Stimulated activated CD8-positive, alpha-beta memory T cell treated with anti-CD3 and anti-CD28 coated beads, Interleukin-15, amount 100 ng/mL, for 24 hours (primary cell): ENCODE measurements around the gene TIMM21.

Experiments
- DNase-seq: peaks from one replicate; pipeline ENCODE4 v3.0.0-alpha.2; 2020; ENCODE audit warnings: low read depth

Gene TIMM21, protein sequence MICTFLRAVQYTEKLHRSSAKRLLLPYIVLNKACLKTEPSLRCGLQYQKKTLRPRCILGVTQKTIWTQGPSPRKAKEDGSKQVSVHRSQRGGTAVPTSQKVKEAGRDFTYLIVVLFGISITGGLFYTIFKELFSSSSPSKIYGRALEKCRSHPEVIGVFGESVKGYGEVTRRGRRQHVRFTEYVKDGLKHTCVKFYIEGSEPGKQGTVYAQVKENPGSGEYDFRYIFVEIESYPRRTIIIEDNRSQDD

GRCh38 chr18:74147779-74148542 lies at the start of gene TIMM21, which contains the start of gene FBXO15:
TIMM21 (plus strand) TSS chr18:74148523; CDS start chr18:74148809, 286 bp downstream.
FBXO15 (minus strand) TSS chr18:74147834; CDS start chr18:74147785, 49 bp downstream.
- peak; percentile 92 for DNase-seq

DNA sequence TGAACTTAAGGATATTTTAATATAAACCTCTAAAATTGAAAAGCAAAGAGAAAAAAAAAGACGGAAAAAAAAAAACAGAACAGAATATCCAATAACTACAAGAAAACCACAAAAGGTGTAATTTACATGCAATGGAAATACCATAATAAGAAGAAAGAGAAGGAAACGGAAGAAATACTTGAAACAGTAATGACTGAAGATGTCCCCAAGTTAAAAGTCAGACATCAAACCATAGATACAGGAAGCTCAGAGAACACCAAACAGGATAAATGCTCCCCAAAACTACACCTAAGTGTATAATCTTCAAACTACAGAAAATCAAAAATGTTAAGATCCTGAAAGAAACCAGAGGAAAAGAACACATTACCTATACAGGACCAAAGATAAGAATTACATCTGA lies 39.9 kb upstream of the TIMM21 start:
- DNase-seq: no peak

DNA sequence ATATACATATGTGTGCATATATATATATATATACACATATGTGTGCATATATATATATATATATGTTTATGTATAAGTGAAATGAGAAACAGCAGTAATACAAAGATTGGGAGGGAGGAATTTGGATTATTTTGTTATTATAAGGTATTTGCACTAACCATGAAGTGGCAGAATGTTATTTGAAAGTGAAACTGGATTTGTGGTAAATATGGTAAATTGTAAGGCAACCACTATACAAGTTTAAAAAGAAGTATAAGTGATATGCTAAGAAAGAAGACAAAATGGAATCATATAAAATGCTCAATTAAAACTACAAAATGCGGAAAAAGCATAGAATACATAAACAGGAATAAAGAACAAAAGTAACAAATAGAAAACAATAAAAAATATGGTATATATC lies 38.2 kb upstream of the TIMM21 start:
- no peak for DNase-seq

GRCh38 chr18:74110976-74111375 lies 37.3 kb upstream of the TIMM21 start:
- no peak for DNase-seq

DNA sequence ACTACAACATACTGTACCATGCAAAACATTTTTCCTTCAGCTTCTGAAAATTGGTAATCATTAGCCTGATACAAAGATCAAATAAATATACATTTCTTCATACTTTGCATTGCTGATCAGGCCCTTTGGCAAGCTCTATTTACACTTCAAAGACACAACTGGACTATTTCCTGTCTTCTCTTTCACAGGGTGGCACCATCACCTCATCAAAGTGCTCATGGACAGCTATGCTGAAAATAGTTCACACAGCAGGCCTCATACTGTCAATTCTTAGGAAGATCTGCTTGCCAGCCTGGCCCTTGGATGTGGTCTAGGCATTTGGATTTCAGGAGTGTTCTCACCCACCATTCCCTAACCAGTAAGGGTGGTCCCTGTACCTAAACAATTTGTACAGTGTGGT lies 34.6 kb upstream of the TIMM21 start:
- DNase-seq: no peak

DNA sequence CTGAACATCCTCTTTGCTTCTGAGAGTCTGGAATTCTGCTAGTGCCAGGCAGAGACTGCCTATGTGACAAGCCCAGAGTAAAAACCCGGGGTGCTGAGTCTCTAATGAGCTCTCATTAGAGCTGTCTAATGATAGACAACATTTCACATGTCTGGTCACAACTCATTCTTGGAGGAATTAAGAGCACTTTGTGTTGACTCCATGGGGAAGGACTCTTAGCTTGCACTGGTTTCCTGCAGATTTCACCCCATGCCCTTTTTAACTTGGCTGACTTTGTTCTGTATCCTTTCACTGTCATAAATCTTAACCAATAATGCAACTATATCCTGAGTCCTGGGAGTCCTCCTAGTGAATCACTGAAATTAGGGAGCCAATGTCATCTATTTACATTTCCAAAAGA lies 34.2 kb upstream of the TIMM21 start:
- DNase-seq: no peak

- DNase-seq: no peak
Measured at GRCh38 chr18:74115046-74115445, 33.3 kb upstream of the TIMM21 start.

DNA sequence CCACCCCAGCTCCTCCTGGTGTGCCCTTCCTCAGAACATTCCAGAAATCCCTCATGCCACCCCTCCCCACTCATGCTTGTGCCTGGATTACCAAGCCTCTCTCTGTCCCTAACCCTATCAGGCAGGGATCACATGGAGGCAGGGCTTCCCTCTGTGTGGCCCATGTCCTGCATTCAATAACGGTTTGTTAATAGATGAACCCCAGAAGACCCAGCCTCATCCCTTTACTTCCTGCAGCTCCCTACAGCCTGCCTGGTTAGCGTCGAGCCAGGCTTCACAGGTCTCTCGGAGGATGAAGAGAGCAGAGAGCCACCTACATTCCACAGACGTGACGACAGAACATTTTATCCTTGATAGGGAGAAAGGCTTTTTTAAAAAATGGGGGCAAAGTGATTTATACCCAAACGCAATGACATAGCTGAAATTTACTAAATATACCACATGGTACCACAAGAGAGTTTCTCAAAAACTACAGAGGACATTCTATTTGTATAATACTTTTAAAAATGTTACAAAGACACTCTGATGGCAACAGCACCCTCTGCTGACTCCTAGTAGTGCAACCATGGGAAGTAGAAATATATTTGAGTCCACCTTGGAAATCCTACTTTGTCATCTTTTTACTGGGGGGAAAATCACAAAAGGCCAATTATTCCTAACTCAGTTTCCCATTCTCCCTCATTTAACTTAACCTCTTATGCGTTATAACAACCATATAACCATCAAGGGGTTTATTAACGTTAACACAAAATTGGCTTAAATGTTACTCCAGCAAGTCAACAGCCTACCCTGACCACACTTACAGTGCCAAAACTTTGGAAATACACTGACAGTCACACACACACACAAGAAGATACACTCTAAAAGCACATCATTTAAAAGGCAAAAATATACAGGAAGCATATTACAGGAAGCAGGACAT lies 31.4 kb upstream of the TIMM21 start:
- no peak for DNase-seq

GRCh38 chr18:74123200-74123599 lies 25.1 kb upstream of the TIMM21 start:
- no peak for DNase-seq

DNA sequence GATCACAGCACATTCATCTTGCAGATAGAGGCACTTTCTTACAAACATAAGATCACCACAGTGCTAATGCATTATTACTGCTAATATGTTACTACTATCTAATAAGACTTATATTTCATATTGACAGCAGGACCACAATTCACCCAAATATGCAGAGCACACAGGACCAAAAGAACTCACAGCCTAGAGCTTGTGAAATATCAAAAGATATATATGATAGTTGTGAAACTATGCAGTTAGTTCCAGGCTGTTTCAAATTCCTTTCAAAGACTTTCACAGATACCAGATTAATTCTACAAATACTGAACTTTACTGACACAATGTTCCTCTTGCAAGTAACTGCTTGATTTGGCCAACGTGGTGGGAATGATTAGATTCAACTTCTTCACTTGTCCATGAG lies 23.7 kb upstream of the TIMM21 start:
- no peak for DNase-seq

DNA sequence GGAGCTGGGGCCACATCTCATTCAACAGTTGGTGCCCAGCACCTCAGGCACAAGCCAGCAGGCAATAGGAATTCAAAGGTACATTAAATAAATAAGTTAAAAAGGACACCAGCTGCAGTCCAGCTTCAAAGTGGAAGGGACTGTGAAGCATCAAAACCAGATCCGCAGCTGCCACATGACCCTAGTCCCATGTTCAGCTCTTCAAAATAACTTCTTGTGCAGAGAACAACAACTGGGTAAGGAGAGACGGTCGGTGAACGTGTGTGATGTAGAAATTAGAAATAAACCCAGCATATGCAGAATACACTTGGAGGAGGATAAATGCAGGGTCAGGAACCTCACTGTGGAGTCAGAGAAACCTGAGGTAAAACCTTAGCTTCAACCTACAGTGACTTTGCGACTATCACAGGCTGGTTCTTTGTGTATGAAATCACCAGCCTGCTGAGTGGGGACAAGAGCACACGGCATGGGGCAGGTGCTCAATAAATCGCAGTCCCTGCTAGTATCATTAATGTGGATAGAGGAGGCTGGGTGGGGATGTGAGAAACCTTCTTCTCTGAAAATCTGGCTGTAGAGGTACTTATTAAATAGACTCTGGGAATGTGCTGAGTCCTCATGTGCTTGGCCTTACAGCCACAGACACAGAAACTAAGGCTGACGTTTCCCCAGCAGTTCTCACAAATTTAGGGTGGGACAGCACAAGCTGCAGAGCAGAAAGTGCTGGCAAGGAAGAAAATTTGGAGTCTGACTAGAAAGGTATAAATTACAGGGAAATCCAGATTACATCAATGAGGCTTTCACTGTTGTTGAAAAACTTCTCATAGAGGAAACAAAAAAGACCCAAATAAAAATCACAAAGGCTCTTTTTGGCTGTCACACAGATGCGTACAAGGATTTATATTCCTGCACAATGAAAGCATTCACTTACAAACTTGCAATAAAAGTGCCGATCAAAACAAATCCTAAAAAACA lies 21.4 kb upstream of the TIMM21 start:
- DNase-seq: no peak

- no peak for DNase-seq
Measured at GRCh38 chr18:74128159-74128558, 20.2 kb upstream of the TIMM21 start.

DNA sequence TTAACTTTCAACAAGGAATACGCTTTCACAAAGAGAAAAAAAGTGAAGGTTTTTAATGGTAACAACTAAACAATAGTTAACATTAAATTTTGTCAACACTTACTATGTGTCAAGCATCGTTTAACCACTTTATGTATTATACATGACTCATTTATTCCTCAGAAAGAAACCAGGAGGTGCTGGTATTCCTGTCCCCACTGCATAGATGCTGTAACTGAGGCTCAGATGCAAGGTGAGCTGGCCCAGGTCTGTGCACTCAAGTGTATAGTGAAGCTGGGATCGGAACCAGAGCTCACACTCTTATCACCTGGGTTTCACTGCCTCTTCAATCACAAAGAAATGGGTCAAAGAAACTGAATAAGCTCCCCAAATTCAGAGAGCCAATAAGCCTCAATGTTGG lies 17.2 kb upstream of the TIMM21 start:
- DNase-seq: no peak

DNA sequence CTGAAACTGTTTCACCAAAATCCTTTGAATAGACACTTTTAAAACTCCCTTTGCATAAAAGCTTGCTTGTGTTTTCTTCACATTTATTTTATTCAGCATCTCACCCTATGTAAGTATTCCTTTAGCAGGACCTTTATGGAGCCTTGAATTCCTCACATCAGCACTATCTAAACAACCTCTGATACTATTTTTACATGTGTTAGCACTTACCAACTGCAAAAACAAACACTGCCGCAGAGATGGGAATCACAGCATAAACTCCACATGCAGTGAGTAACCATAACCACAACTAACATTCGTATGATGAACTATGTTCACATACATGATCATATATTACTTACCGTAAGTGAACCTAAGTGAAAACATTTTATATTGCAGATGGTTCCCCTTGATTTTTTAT lies 16.1 kb upstream of the TIMM21 start:
- DNase-seq: no peak

DNA sequence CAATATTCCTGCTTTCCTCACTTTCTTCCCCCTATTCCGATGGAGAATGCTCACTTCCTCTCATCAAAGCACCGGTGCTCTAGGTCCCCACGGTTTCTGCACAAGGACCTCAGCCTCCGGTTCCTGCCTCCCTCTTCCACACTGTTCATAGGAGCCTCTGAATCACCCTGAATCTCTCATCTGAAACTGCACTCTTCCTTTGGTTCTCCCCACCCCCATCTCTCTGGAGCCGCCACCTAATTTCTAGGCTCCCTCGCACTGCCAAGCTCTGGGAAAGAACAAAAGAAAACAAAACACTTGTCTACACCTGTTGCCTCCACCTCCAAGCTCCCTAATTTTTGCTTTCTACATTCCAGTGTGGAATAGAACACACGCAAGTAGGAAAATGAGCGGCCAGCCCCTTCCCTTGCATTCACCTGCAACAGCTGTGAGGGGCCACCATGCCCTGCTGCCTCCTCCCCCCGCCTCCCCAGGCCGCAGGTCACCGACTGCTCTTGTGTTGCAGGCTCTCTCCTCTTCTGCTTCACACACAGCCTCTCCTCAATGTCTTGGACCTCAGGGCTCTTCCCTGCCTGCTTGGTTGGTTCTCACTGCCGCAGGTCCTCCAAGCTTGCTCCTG lies 10.3 kb upstream of the TIMM21 start:
- no peak for DNase-seq

GRCh38 chr18:74139411-74139810 lies 8.9 kb upstream of the TIMM21 start:
- DNase-seq: no peak

- DNase-seq: no peak
Measured at GRCh38 chr18:74139888-74140287, 8.4 kb upstream of the TIMM21 start.

DNA sequence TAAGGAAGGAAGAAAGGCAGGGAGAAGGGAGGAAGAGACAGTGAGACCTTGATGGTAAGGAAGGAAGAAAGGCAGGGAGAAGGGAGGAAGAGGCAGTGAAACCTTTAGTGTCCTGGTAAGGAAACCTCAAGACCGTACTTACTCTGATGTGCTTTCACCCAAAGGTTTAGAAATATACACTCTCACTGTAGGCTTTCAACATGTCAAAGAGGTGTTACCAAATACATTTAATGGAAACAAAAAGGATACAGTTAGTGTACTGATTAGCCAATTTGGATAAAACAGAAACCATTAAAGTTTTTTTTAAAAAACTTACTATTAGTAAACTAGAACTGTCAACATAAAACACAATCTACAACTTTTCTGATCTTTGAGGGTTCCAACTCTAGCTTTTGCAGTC lies 7.7 kb upstream of the TIMM21 start:
- no peak for DNase-seq

DNA sequence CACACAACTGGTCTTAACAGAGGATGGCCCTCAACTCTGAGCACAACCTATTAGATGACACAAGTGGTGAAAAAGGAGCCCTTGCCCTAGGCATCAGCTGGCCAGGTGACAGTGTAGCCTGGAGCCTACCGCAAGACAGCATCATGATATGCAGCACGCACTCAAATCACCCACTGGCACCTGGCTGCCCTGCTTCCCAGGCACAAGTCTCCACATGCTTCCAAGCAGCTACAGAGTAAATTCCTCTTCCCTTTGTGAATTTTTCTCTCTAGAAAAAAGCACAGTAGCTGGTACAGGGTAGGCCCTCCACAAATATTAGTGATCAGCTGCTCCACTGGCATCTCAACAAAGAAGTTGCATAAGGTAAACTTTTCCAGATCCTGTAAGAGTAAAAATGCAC lies 6.7 kb upstream of the TIMM21 start:
- DNase-seq: no peak

- no peak for DNase-seq
Measured at GRCh38 chr18:74142252-74142651, 6.1 kb upstream of the TIMM21 start.

- no peak for DNase-seq
Measured at GRCh38 chr18:74146756-74147155, 1.6 kb upstream of the TIMM21 start.
